GM18508 (cell line): ENCODE measurements around the gene B4GALNT2.
"Not testable (repeated sequence)": the region's sequence is repeated elsewhere in the genome, so short reads cannot be mapped to it uniquely, and the experiment has no call there.

Experiments used
- ATAC-seq: cut with Tn5 transposase; IDR thresholded peaks from one replicate; pipeline ENCODE4 v1.9.1; 2021; ENCODE audit warnings: moderate number of reproducible peaks; ENCODE audit not compliant: insufficient read depth, unreplicated experiment

B4GALNT2 gene

DNA sequence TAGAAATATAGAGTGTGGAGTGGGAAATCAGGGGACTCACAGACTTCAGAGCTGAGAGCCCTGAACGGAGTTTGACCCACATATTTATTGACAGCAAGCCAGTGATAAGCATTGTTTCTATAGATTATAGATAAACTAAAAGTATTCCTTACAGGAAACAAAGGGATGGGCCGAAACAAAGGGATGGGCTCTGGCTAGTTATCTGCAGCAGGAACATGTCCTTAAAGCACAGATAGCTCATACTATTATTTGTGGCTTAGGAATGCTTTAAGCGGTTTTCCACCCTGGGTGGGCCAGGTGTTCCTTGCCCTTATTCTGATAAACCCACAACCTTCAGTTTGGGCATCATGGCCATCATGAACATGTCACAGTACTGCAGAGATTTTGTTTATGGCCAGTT, 38.1 kb downstream of the B4GALNT2 start:
- not testable (repeated sequence) for ATAC-seq

GRCh38 chr17:49175978-49176377, 43.4 kb downstream of the B4GALNT2 start:
- not testable (repeated sequence) for ATAC-seq

GRCh38 chr17:49180303-49180702, 47.7 kb downstream of the B4GALNT2 start:
- ATAC-seq: no peak

- no peak for ATAC-seq
Measured at GRCh38 chr17:49180998-49181635, 48.5 kb downstream of the B4GALNT2 start.

DNA sequence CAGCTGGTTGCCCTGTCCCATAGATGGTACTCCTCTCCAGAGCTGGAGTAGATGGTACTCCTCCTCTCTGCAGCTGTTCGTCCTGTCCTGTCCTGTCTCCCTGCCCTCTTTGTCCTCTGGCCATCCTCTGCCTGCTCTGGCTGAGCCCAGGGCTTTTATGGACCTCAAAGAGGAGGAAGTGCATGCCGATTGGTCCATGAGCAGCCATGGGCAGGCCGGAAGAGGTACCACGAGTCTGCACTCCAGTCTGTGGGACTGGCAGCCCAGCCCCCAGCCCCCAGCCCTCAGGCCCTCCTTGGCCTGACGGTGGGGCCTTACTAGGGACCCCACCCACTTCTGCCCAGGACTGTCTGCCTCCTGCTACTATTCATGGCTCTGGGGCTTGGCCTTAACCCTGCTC, 50.8 kb downstream of the B4GALNT2 start:
- ATAC-seq: no peak

DNA sequence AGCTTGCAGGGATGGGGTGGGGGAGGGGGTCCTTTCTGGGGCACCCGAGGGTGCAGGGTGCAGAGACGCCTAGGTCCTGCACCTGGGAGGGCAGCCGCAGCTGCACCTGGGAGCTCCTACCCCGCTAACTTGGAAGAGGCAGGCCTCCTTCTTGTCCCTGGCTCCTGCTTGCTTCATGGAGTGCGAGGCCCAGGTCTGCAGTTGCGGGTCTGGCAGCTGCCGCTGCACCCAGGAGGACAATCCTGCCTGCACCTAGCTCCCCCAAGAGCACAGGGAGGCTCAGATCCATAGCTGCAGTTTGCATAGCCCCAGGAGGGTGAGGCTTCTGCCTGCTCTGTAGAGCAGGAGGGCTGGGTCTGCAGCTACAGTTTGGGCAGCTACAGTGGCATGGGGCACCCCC, 51.2 kb downstream of the B4GALNT2 start:
- no peak for ATAC-seq

- ATAC-seq: not testable (repeated sequence)
Measured at GRCh38 chr17:49184522-49184921, 52.0 kb downstream of the B4GALNT2 start.

GRCh38 chr17:49185381-49185780, 52.8 kb downstream of the B4GALNT2 start:
- ATAC-seq: not testable (repeated sequence)

DNA sequence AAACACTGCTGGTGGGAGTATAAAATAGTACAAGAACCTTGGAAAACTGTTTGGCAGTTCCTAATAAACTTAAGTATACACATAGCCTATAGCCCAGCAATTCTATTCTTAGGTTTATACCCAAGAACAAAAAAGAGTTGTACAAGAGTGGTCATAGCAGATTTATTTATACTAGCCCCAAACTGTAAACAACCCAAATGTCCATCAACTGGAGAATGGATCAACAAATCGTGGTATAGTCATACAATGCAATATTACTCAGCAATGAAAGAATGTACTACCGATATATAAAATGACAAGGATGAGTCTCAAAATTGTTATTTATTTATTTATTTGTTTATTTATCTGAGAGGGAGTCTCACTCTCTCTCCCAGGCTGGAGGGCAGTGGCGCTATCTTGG, 54.7 kb downstream of the B4GALNT2 start:
- no peak for ATAC-seq

- ATAC-seq: no peak
Measured at GRCh38 chr17:49190932-49191331, 58.4 kb downstream of the B4GALNT2 start.

GRCh38 chr17:49191409-49191916, 58.9 kb downstream of the B4GALNT2 start:
- ATAC-seq: no peak

GRCh38 chr17:49191917-49192741, 59.6 kb downstream of the B4GALNT2 start:
- no peak for ATAC-seq

DNA sequence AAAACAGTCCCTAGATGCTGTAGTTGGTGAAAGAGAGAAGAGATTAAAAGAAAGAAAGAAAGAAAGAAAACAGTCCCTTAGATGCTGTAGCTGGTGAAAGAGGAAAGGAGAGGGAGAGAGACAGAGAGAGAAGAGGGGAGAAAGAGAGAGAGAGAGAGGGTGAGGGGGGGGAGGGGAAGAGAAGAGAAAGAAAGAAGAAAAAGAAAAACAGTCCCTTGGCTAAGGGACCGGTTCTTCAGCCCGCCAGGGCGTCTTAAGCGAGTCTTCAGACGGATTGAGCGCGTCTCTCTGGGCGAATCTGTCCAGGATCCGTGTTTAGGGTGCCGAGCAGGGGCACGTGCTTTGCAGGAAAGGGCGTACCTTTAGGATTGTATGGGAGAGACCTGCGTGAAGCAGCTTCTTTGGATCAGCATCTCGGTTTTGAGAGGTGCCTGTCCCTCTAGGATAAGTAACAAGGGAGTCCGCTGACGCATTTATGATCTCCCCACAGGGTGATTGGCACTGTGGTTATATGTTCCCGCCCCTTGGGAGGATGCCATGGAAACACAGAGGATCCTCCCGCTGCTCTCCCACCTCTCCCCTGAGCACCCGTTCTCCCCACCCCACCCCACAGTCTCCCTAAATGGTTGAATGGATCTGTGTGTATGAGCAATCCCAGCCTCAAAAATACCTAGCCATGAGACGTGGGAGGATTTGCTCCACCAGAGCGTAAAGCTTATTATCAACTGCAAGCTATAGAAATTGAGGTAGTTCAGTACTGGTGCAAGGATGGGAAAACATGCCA, 61.1 kb downstream of the B4GALNT2 start:
- no peak for ATAC-seq

GRCh38 chr17:49194297-49194607, 61.7 kb downstream of the B4GALNT2 start:
- no peak for ATAC-seq

DNA sequence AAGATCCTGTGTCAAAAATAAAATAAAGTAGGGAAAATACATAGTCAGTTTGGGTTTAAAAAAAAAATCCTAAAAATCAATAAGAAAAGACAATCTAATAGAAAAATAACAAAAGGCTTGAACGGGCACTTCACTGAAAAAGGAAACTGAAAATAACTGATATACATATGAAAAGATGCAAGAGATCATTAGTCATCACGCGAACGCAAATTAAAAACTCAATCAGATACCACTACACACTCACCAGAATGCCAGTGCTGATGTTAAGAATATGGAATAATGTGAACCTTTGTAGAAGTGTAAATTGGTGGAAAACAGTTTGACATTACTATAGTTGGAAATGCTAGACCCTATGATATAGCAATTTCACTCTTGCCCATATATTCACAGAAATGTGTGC, 63.2 kb downstream of the B4GALNT2 start:
- ATAC-seq: no peak

DNA sequence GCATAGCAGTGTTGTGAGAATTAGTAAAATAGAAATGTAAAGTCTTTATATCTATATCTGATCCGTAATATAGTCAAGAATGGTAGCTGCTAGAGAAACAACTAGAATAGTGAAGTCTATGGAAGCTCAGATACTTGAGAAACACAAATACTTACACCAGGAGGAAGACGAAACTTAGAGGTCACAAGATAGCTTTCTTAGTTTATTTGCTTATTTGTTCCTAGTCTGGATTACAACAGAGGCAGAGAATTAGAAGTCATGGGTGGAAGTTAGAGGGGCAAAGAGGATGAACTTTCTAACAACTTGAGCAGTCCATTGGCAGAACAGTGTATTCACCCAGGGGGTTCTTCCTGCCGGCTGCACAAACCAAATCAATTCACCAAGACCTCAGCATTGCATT, 64.0 kb downstream of the B4GALNT2 start:
- ATAC-seq: no peak

- ATAC-seq: no peak
Measured at GRCh38 chr17:49197346-49197998, 64.9 kb downstream of the B4GALNT2 start.

- ATAC-seq: no peak
Measured at GRCh38 chr17:49198211-49198610, 65.6 kb downstream of the B4GALNT2 start.

DNA sequence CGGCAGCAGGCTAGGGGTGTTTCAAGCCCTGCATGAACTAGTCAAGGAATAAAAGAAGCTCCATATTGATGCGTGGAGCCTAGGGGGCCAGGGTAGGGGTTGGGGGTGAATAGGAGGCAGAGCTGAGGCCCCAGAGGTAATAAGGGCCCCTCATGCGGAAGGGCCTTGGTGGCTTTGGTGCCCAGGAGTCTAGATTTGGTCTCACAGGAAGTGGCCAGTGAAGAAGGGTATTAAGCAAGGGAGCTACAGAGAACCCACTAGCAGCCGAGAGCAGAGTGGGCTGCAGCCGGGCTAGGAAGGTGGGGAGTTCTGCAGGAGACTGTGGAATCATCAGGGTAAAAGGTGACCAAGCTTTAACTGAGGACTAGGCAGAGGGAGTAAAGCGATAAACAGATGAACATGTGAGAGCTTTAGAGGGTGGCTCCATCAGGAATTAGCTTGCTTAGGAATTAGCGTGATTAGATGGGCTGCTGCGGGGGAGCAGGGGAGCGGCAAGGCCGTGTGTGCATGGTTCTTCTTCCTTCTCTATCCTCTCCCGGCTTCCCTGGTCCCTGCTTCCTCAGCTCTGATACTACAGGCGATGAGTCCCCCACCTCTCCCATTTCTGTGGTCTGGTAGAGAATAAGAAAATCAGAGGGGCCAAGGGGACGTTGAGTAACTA, 68.0 kb downstream of the B4GALNT2 start:
- no peak for ATAC-seq

GRCh38 chr17:49201481-49201927, 68.9 kb downstream of the B4GALNT2 start:
- ATAC-seq: no peak
